Keratinocyte (primary cell): ENCODE data around the gene ANKS1A. TPM values are rescaled to one million over a fixed set of nuclear protein-coding genes. Genes with fewer than 3 reads are reported as not detected.

Source experiments
- DNase-seq: peaks from one replicate; pipeline ENCODE4 v3.0.0-alpha.2; 2011; ENCODE audit warnings: low read depth, missing footprints, low spot score
- FAIRE-seq: peaks from 2 replicates; lab custom pipeline; 2011; peaks lifted over from hg19 to GRCh38; lab: Jason Lieb, UNC
- H2AFZ ChIP-seq: 2 replicates; pipeline ENCODE4 v1.6.0; 2012; ENCODE audit warnings: low read length, control low read depth, inconsistent platforms; ENCODE audit not compliant: control insufficient read depth
- H3K27ac ChIP-seq: 2 replicates; pipeline ENCODE4 v1.5.1; 2011; ENCODE audit warnings: low read length; ENCODE audit not compliant: control insufficient read depth, insufficient read depth
- H3K27me3 ChIP-seq: 3 replicates; pipeline ENCODE4 v1.6.0; 2011; ENCODE audit warnings: low read length; ENCODE audit not compliant: control insufficient read depth, insufficient read depth; ENCODE audit errors: extremely low read depth
- H3K36me3 ChIP-seq, 2 experiments: 2 replicates in 1 of 2; 3 replicates in 1 of 2; pipeline ENCODE4 v1.5.1; 2011; ENCODE audit warnings: low read length in 2 of 2, mild to moderate bottlenecking in 1 of 2; ENCODE audit not compliant: control insufficient read depth in 2 of 2, insufficient read depth in 2 of 2; ENCODE audit errors: extremely low read depth in 1 of 2
- H3K4me1 ChIP-seq: 3 replicates; pipeline ENCODE4 v1.5.1; 2011; ENCODE audit warnings: low read length; ENCODE audit not compliant: control insufficient read depth, insufficient read depth; ENCODE audit errors: extremely low read depth
- H3K4me2 ChIP-seq: 3 replicates; pipeline ENCODE4 v1.6.0; 2011; ENCODE audit warnings: low read depth, low read length; ENCODE audit not compliant: control insufficient read depth, insufficient read depth; ENCODE audit errors: extremely low read depth
- H3K4me3 ChIP-seq, 3 experiments: fragments of 200-600 bp in 1 of 3; sonication (generic) in 1 of 3; 2 replicates in 2 of 3; 3 replicates in 1 of 3; pipeline ENCODE4 v1.5.1; 2011 to 2016; ENCODE audit warnings: low read length in 3 of 3, mild to moderate bottlenecking in 3 of 3, control low read depth in 2 of 3, inconsistent platforms in 1 of 3, low read depth in 1 of 3, mixed read lengths in 1 of 3, mixed run types in 1 of 3, moderate library complexity in 1 of 3; ENCODE audit not compliant: control insufficient read depth in 2 of 3, insufficient read depth in 2 of 3; ENCODE audit errors: extremely low read depth in 1 of 3
- H3K79me2 ChIP-seq: 2 replicates; pipeline ENCODE4 v1.6.0; 2012; ENCODE audit warnings: low read length; ENCODE audit not compliant: control insufficient read depth, insufficient read depth
- H3K9ac ChIP-seq: 3 replicates; pipeline ENCODE4 v1.6.0; 2011; ENCODE audit warnings: low read length; ENCODE audit not compliant: control insufficient read depth, insufficient read depth; ENCODE audit errors: extremely low read depth
- H3K9me1 ChIP-seq: 3 replicates; pipeline ENCODE4 v1.6.0; 2011; ENCODE audit warnings: low read length; ENCODE audit not compliant: control insufficient read depth, insufficient read depth; ENCODE audit errors: extremely low read depth
- H3K9me3 ChIP-seq: 2 replicates; pipeline ENCODE4 v1.5.1; 2012; ENCODE audit warnings: low read depth, low read length; ENCODE audit not compliant: control insufficient read depth
- H4K20me1 ChIP-seq: 3 replicates; pipeline ENCODE4 v1.6.0; 2011; ENCODE audit warnings: low read length; ENCODE audit not compliant: control insufficient read depth, insufficient read depth; ENCODE audit errors: extremely low read depth
- CTCF ChIP-seq, 3 experiments: IDR thresholded peaks in 1 of 3; conservative IDR thresholded peaks in 1 of 3; optimal IDR thresholded peaks in 1 of 3; 2 replicates in 2 of 3; 3 replicates in 1 of 3; pipeline versions ENCODE3 to v1.5.1; 2011; ENCODE audit warnings: low read length in 3 of 3, mild to moderate bottlenecking in 3 of 3, moderate library complexity in 2 of 3, control low read depth in 1 of 3, inconsistent platforms in 1 of 3; ENCODE audit not compliant: insufficient read depth in 2 of 3; ENCODE audit errors: extremely low read depth in 1 of 3
- EZH2 ChIP-seq: IDR thresholded peaks from one replicate; pipeline ENCODE4 v1.6.1; 2012; ENCODE audit warnings: inconsistent platforms, mild to moderate bottlenecking, low read length, moderate library complexity
- dilution Hi-C: fragments of 300-500 bp; cut with MboI; formaldehyde crosslinking; loops from one replicate; pipeline ENCODE4 v1.7.0; 2020; ENCODE audit warnings: low sequenced_read_pairs; ENCODE audit not compliant: extremely low pct_ligation_motif_present
- polyA plus RNA-seq, 5 experiments: library from polyadenylated mRNA; depleted of rRNA in 3 of 5; stranded (reverse) in 3 of 5; stranded (forward) in 1 of 5; unstranded in 1 of 5; fragments of >200 nt; gene quantifications; 1 replicate in 1 of 5; 2 replicates in 3 of 5; 3 replicates in 1 of 5; pipeline versions ENCODE4 v1.2.1 to v1.2.3, GENCODE V29; 2011 to 2012; ENCODE audit warnings: missing spikeins in 2 of 5, low read depth in 1 of 5, low replicate concordance in 1 of 5

The ANKS1A gene
- polyA plus RNA-seq, 1 donor (not counting 4 experiments of a cell fraction or from before 2014, with no cell fraction given): 8.6 TPM

DNA sequence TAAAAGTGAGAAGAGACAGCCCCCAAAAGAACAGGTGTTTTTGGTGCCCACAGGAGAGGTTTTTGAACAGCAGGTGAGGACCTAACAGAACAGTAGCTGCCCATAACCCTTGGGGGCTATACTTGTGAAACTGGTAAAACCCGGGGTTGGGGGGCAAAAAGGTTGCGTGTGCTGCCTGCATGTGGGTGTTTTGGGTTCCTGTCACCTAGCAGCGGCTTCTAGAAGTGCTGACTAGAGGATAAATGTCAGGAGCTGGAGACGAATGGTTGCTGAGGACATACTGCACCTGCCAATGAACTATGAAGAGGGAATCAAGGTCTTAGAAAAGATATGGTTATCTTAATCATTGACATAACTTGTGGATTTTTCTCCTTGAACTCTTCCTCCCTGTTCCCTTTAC is 17.2 kb upstream of the ANKS1A start:
- Histone ChIP-seq H3K4me1 (no peaks in the 10 kb centered on the region), H3K9ac (no peak overlapping the region), H3K79me2 (no peaks in the 10 kb centered on the region), H3K9me1 (no peaks in the 10 kb centered on the region), H3K4me3 (no peak overlapping the region), H3K27me3 (no peaks in the 10 kb centered on the region), H3K36me3 (peaks cover 7 to 20% of the 10 kb centered on the region in 2 experiments), H3K4me2 (no peak overlapping the region), H3K9me3 (no peaks in the 10 kb centered on the region), H4K20me1 (no peaks in the 10 kb centered on the region), H2AFZ (no peak overlapping the region), H3K27ac (no peak overlapping the region)
- no peak for DNase-seq
- no peak for TF ChIP-seq CTCF (optimal IDR thresholded peaks at IDR 0.05 in 1 of 3, IDR thresholded peaks at IDR 0.05 in 1 of 3, conservative IDR thresholded peaks at IDR 0.05 in 1 of 3; ENCODE audit: extremely low read depth in 1 of 3, insufficient read depth in 2 of 3, low read length in 3 of 3)
- dilution Hi-C loops: loop anchor here (10.0 kb wide), 1 partner anchor 97 kb away; no protein-coding TSS in a partner anchor
- no peak for FAIRE-seq

DNA sequence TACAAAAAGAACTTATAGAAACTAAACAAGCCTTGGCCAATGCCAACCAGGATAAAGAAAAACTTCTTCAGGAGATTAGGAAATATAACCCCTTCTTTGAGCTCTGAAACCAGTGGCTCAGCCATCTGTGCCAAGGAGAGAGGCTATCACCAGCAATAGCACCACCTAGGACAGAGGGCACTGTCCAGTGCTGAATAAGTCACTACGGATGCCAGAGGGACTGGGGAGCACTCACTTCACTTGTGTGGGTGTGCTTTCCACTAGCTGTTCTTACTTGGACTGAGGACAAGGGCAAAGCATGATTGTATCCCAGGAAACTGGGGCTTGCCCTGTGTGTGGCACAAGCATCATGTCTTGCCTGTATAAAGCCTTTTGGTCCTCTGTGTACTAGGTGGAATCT is 16.7 kb upstream of the ANKS1A start:
- DNase-seq: no peak
- no peak overlapping the region for H3K9ac ChIP-seq
- no peak overlapping the region for H3K27ac ChIP-seq
- no peaks in the 10 kb centered on the region for H4K20me1 ChIP-seq
- peaks cover 7 to 20% of the 10 kb centered on the region in 2 experiments for H3K36me3 ChIP-seq
- H3K27me3 ChIP-seq: no peaks in the 10 kb centered on the region
- no peaks in the 10 kb centered on the region for H3K9me1 ChIP-seq
- H3K79me2 ChIP-seq: no peaks in the 10 kb centered on the region
- no peak for FAIRE-seq
- no peaks in the 10 kb centered on the region for H3K9me3 ChIP-seq
- no peak overlapping the region for H3K4me3 ChIP-seq
- dilution Hi-C loops: loop anchor here (10.0 kb wide), 1 partner anchor 98 kb away; no protein-coding TSS in a partner anchor
- no peak overlapping the region for H3K4me2 ChIP-seq
- H2AFZ ChIP-seq: no peak overlapping the region
- H3K4me1 ChIP-seq: no peaks in the 10 kb centered on the region
- TF ChIP-seq CTCF (optimal IDR thresholded peaks at IDR 0.05 in 1 of 3, IDR thresholded peaks at IDR 0.05 in 1 of 3, conservative IDR thresholded peaks at IDR 0.05 in 1 of 3; ENCODE audit: extremely low read depth in 1 of 3, insufficient read depth in 2 of 3, low read length in 3 of 3) (no peak), EZH2 (no peak)
